Natural killer cell (primary cell): ENCODE measurements around the gene PDE8B. TPM values are rescaled to one million over a fixed set of nuclear protein-coding genes. Genes with fewer than 3 reads are reported as not detected.

Source experiments
- ATAC-seq, 3 donors: fragments of 150-1000 bp in 2 of 3; fragments of 200-7000 bp in 1 of 3; cut with Tn5 transposase; 1 replicate in 1 of 3; 2 replicates in 2 of 3; pipeline ENCODE4 v1.10.0; 2021; ENCODE audit warnings: mild to moderate bottlenecking in 2 of 3, moderate library complexity in 2 of 3
- DNase-seq, 2 donors: peaks; one replicate each; pipeline versions ENCODE4 v3.0.0 to v3.0.0-alpha.2; 2013 to 2021; ENCODE audit warnings: mixed read lengths in 1 of 2
- H3K27ac ChIP-seq: one replicate; pipeline ENCODE4 v1.5.1; 2013; ENCODE audit warnings: mild to moderate bottlenecking, low read length
- H3K27me3 ChIP-seq: one replicate; pipeline ENCODE4 v1.6.1; 2013; ENCODE audit warnings: low read length; ENCODE audit not compliant: control insufficient read depth, insufficient read depth
- H3K36me3 ChIP-seq: one replicate; pipeline ENCODE4 v1.6.1; 2013; ENCODE audit warnings: low read length; ENCODE audit not compliant: control insufficient read depth, insufficient read depth
- H3K4me1 ChIP-seq: one replicate; pipeline ENCODE4 v1.6.1; 2013; ENCODE audit warnings: low read length; ENCODE audit not compliant: control insufficient read depth, insufficient read depth
- H3K4me3 ChIP-seq: one replicate; pipeline ENCODE4 v1.5.1; 2013; ENCODE audit warnings: low read length
- H3K9me3 ChIP-seq: one replicate; pipeline ENCODE4 v1.6.1; 2013; ENCODE audit warnings: low read length; ENCODE audit not compliant: control insufficient read depth, insufficient read depth
- H3K27ac Mint-ChIP-seq, 2 donors: one replicate each; pipeline ENCODE4 v1.8.0; 2022; ENCODE audit warnings: mild to moderate bottlenecking in 2 of 2, mixed read lengths in 2 of 2, moderate library complexity in 1 of 2
- H3K27me3 Mint-ChIP-seq, 2 donors: one replicate each; pipeline ENCODE4 v1.8.0; 2022; ENCODE audit warnings: low read depth in 2 of 2, mixed read lengths in 2 of 2
- H3K36me3 Mint-ChIP-seq: one replicate; pipeline ENCODE4 v1.8.0; 2022; ENCODE audit warnings: mixed read lengths
- H3K4me1 Mint-ChIP-seq, 2 donors: one replicate each; pipeline ENCODE4 v1.8.0; 2022; ENCODE audit warnings: mixed read lengths in 2 of 2
- H3K4me3 Mint-ChIP-seq: one replicate; pipeline ENCODE4 v1.8.0; 2022; ENCODE audit warnings: mild to moderate bottlenecking, moderate library complexity, mixed read lengths
- H3K9me3 Mint-ChIP-seq, 2 donors: one replicate each; pipeline ENCODE4 v1.8.0; 2022; ENCODE audit warnings: mixed read lengths in 2 of 2
- CTCF ChIP-seq: fragments of 200-600 bp; IDR thresholded peaks from one replicate; pipeline ENCODE4 v1.8.0; 2022; ENCODE audit warnings: antibody characterized with exemption
- WGBS: methylation state at CpG from one replicate; pipeline ENCODE4 v1.1.7; 2013; ENCODE audit warnings: missing lambda C conversion rate; ENCODE audit not compliant: insufficient coverage; 5-methylcytosine and 5-hydroxymethylcytosine counted together
- intact Hi-C: fragments of 100-400 bp; cut with micrococcal nuclease; formaldehyde crosslinking; loops from one replicate; pipeline ENCODE4 v1.14.2; 2022
- total RNA-seq, 4 donors: library from RNA; stranded (reverse); fragments of 120-200 nt in 1 of 4; gene quantifications; one replicate each; pipeline versions ENCODE4 v1.2.3 to v1.2.4, GENCODE V29; 2013 to 2022

The PDE8B gene
- total RNA-seq, 3 donors from 2014 or later (not counting 1 experiment from before 2014, with no cell fraction given): 0.23 to 0.82 TPM; not detected in 1

- 90% methylated on average over 5 of the region's 6 CpGs for WGBS
These were observed 45.1 kb downstream of the PDE8B start for GRCh38 chr5:77255617-77256016.

GRCh38 chr5:77256406-77256805 is 45.9 kb downstream of the PDE8B start:
- H3K36me3 ChIP-seq: no peaks in the 10 kb centered on the region
- H3K27me3 ChIP-seq: no peaks in the 10 kb centered on the region
- no peak overlapping the region for H3K27ac Mint-ChIP-seq
- intact Hi-C loops: no loop called here
- no peak overlapping the region for H3K4me3 ChIP-seq
- H3K4me1 Mint-ChIP-seq: no peaks in the 10 kb centered on the region
- TF ChIP-seq CTCF: no peak
- H3K4me3 Mint-ChIP-seq: no peak overlapping the region
- no CpG with 5 or more reads among the region's 1 CpG for WGBS
- no peaks in the 10 kb centered on the region for H3K9me3 Mint-ChIP-seq
- no peak for DNase-seq
- no peaks in the 10 kb centered on the region for H3K4me1 ChIP-seq
- no peaks in the 10 kb centered on the region for H3K36me3 Mint-ChIP-seq
- H3K27me3 Mint-ChIP-seq: peaks cover 25 to 35% of the 10 kb centered on the region in 2 donors
- no peak overlapping the region for H3K27ac ChIP-seq
- H3K9me3 ChIP-seq: no peaks in the 10 kb centered on the region
- no peak for ATAC-seq

More at GRCh38 chr5:77255617-77256016, 45.1 kb downstream of the PDE8B start:
- intact Hi-C loops: no loop called here
- Histone ChIP-seq H3K27ac (no peak overlapping the region), H3K4me3 (no peak overlapping the region), H3K4me1 (no peaks in the 10 kb centered on the region), H3K9me3 (no peaks in the 10 kb centered on the region), H3K36me3 (no peaks in the 10 kb centered on the region), H3K27me3 (no peaks in the 10 kb centered on the region)
- Mint-ChIP-seq H3K4me3 (no peak overlapping the region), H3K36me3 (no peaks in the 10 kb centered on the region), H3K27me3 (peaks cover 26 to 37% of the 10 kb centered on the region in 2 donors), H3K4me1 (no peaks in the 10 kb centered on the region), H3K27ac (no peak overlapping the region), H3K9me3 (no peaks in the 10 kb centered on the region)
- ATAC-seq: no peak
- TF ChIP-seq CTCF: no peak
- no peak for DNase-seq

GRCh38 chr5:77258652-77259051 is 48.2 kb downstream of the PDE8B start:
- Mint-ChIP-seq H3K27ac (no peak overlapping the region), H3K36me3 (no peaks in the 10 kb centered on the region), H3K4me1 (no peaks in the 10 kb centered on the region), H3K4me3 (no peak overlapping the region), H3K9me3 (no peaks in the 10 kb centered on the region), H3K27me3 (peaks cover 22 to 35% of the 10 kb centered on the region in 2 donors)
- no peaks in the 10 kb centered on the region for H3K9me3 ChIP-seq
- no peak for TF ChIP-seq CTCF
- 100% methylated on average over 1 of the region's 1 CpG for WGBS
- no peaks in the 10 kb centered on the region for H3K36me3 ChIP-seq
- no peaks in the 10 kb centered on the region for H3K4me1 ChIP-seq
- no peak overlapping the region for H3K27ac ChIP-seq
- H3K27me3 ChIP-seq: no peaks in the 10 kb centered on the region
- intact Hi-C loops: no loop called here
- no peak for ATAC-seq
- DNase-seq: no peak
- no peak overlapping the region for H3K4me3 ChIP-seq

- Mint-ChIP-seq H3K36me3 (no peaks in the 10 kb centered on the region), H3K4me1 (no peaks in the 10 kb centered on the region), H3K4me3 (no peak overlapping the region), H3K9me3 (no peaks in the 10 kb centered on the region), H3K27me3 (peaks cover 22 to 29% of the 10 kb centered on the region in 2 donors), H3K27ac (no peak overlapping the region)
- no peaks in the 10 kb centered on the region for H3K36me3 ChIP-seq
- no peak for DNase-seq
- no peak for ATAC-seq
- H3K27me3 ChIP-seq: no peaks in the 10 kb centered on the region
- H3K27ac ChIP-seq: no peak overlapping the region
- TF ChIP-seq CTCF: no peak
- no peak overlapping the region for H3K4me3 ChIP-seq
- no peaks in the 10 kb centered on the region for H3K9me3 ChIP-seq
- intact Hi-C loops: no loop called here
- H3K4me1 ChIP-seq: no peaks in the 10 kb centered on the region
These were observed 49.0 kb downstream of the PDE8B start for GRCh38 chr5:77259476-77259875.
